Gastrocnemius medialis (tissue), 4 donors: ENCODE measurements around the gene HAGHL. TPM values are rescaled to one million over a fixed set of nuclear protein-coding genes. Genes with fewer than 3 reads are reported as not detected.

Experiments
- ATAC-seq, 2 donors: fragments of 150-250 bp; one replicate each; pipeline ENCODE4 v1.9.1; 2016
- DNase-seq, 2 donors: peaks; one replicate each; pipeline ENCODE4 v3.0.0-alpha.2; 2019
- H3K27ac ChIP-seq, 4 donors: fragments of 200-600 bp; sonication (generic); 1 replicate in 1 of 4; 2 replicates in 3 of 4; pipeline ENCODE4 v1.5.1; 2016 to 2018; ENCODE audit warnings: mild to moderate bottlenecking in 2 of 4, moderate library complexity in 1 of 4
- H3K27me3 ChIP-seq, 3 donors: fragments of 200-600 bp; sonication (generic) in 2 of 3; 1 replicate in 1 of 3; 2 replicates in 2 of 3; pipeline versions ENCODE4 v1.5.1 to v1.6.0; 2016 to 2019; ENCODE audit warnings: mild to moderate bottlenecking in 1 of 3, moderate library complexity in 1 of 3
- H3K36me3 ChIP-seq, 2 donors: fragments of 200-600 bp; sonication (generic) in 1 of 2; one replicate each; pipeline ENCODE4 v1.5.1; 2017 to 2018
- H3K4me1 ChIP-seq, 2 donors: fragments of 200-600 bp; sonication (generic) in 1 of 2; one replicate each; pipeline ENCODE4 v1.5.1; 2016 to 2017; ENCODE audit warnings: mild to moderate bottlenecking in 2 of 2
- H3K4me3 ChIP-seq, 4 donors: fragments of 200-600 bp; sonication (generic) in 3 of 4; 1 replicate in 1 of 4; 2 replicates in 3 of 4; pipeline ENCODE4 v1.5.1; 2016 to 2019; ENCODE audit warnings: mild to moderate bottlenecking in 2 of 4
- H3K9me3 ChIP-seq, 3 donors: fragments of 200-600 bp; sonication (generic) in 2 of 3; 1 replicate in 1 of 3; 2 replicates in 2 of 3; pipeline ENCODE4 v1.5.1; 2016 to 2019
- CTCF ChIP-seq, 5 experiments: fragments of 450-650 bp in 3 of 5; fragments of 200-600 bp in 2 of 5; sonication (generic) in 2 of 5; IDR thresholded peaks in 4 of 5; conservative IDR thresholded peaks in 1 of 5; 1 replicate in 4 of 5; 2 replicates in 1 of 5; pipeline ENCODE4 v1.5.1; 2016 to 2019; ENCODE audit warnings: antibody characterized with exemption in 5 of 5, mild to moderate bottlenecking in 3 of 5, moderate library complexity in 3 of 5
- POLR2A ChIP-seq, 2 donors: fragments of 450-650 bp; IDR thresholded peaks; one replicate each; pipeline ENCODE4 v1.6.1; 2017; ENCODE audit warnings: antibody characterized with exemption in 2 of 2, mild to moderate bottlenecking in 2 of 2, moderate library complexity in 2 of 2
- in situ Hi-C, 4 donors: fragments of 200-750 bp; cut with MboI; loops; one replicate each; pipeline versions ENCODE4 v1.15.0 to v1.8.0; 2017; ENCODE audit warnings: low sequenced_read_pairs in 4 of 4
- intact Hi-C: fragments of 100-400 bp; cut with DNase I; formaldehyde crosslinking; loops from one replicate; pipeline ENCODE4 v1.15.1; 2023; ENCODE audit warnings: low total_unique reads
- total RNA-seq, 4 donors: library from RNA; depleted of rRNA; stranded (reverse); fragments of >200 nt; gene quantifications; one replicate each; pipeline versions ENCODE4 v1.1.0 to v1.2.3, GENCODE V29; 2016

The HAGHL gene
- total RNA-seq, 4 donors from 2014 or later, result 0.27 to 0.42 TPM; not detected in 2

GRCh38 chr16:760065-760464, 33.2 kb downstream of the HAGHL start:
- Histone ChIP-seq H3K4me1 (no peaks in the 10 kb centered on the region), H3K9me3 (no peaks in the 10 kb centered on the region), H3K27ac (no peak overlapping the region), H3K27me3 (peaks cover 0 to 22% (median 15%) of the 10 kb centered on the region in 3 donors), H3K36me3 (no peaks in the 10 kb centered on the region), H3K4me3 (no peak overlapping the region)
- intact Hi-C loops, result no loop called here
- DNase-seq (no peak), ATAC-seq (no peak)
- TF ChIP-seq POLR2A (IDR thresholded peaks at IDR 0.05) (no peak), CTCF (IDR thresholded peaks at IDR 0.05 in 4 of 5, conservative IDR thresholded peaks at IDR 0.05 in 1 of 5) (no peak)
- in situ Hi-C loops, result no loop called here

- ATAC-seq (no peak), DNase-seq (no peak)
- Histone ChIP-seq H3K27ac (no peak within 1 kb of the TSS), H3K9me3 (no peaks in the 10 kb centered on the region), H3K4me1 (no peaks in the 10 kb centered on the region), H3K4me3 (no peak within 1 kb of the TSS), H3K36me3 (no peaks in the 10 kb centered on the region), H3K27me3 (peaks cover 0 to 19% (median 18%) of the 10 kb centered on the region in 3 donors)
- TF ChIP-seq CTCF (IDR thresholded peaks at IDR 0.05 in 4 of 5, conservative IDR thresholded peaks at IDR 0.05 in 1 of 5), result no peak
- TF ChIP-seq POLR2A (IDR thresholded peaks at IDR 0.05), result no peak
- in situ Hi-C loops (no loop called here), intact Hi-C loops (no loop called here)
Observed at GRCh38 chr16:760545-761343, 33.8 kb downstream of the HAGHL start, which contains the start of gene MSLN. TSS of gene MSLN (plus strand) at chr16:760734. CDS start at chr16:762681, 1,947 bp downstream.

DNA sequence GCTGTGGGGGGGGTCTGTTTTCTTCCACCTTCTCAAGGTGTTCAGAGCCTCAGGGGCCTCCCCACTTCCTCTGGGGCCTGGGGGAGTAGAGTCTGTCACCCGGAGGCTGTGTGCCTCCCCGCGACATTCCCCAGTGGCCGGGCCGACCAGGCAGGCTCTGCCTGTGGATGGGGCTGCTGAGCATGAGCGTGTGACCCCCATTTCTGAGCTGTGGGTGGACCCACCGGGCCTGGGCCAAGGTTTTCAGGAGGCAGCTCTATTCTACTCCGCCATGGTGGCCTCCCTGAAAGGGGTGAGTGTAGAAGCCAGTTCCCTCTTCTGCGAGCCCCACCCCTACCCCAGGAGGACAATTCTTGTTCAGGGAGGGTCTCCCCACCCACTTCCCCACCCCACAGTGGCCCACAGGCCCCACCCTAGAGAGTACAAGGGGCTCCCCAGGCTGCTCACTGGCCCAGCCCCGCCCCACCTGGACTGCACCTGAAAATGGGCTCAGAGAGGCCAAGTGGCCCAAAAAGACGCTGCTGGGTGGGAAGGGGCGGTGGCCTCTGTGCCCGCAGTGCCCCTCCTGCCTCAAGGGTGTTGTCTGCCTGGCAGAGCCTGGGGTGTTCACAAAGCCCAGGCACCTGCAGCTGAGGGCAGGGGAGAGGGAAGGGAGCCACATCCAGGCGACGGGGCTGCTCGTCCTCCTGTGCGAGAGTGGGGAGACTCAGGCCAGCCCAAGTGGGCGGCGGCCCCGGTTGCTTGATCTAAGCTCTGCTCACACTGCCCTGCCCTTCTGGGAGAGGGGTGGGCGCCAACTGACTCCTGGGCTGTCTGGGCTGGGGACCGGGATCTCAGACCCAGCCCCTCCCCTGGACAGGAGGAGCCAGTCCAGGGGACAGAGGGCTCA, 35.0 kb downstream of the HAGHL start:
- DNase-seq (no peak), ATAC-seq (no peak)
- in situ Hi-C loops, result no loop called here

More for the DNA sequence above, 35.0 kb downstream of the HAGHL start:
- Histone ChIP-seq H3K27me3 (peaks cover 0 to 19% (median 15%) of the 10 kb centered on the region in 3 donors), H3K9me3 (no peaks in the 10 kb centered on the region), H3K4me3 (no peak overlapping the region), H3K4me1 (no peaks in the 10 kb centered on the region), H3K36me3 (no peaks in the 10 kb centered on the region), H3K27ac (no peak overlapping the region)
- TF ChIP-seq POLR2A (IDR thresholded peaks at IDR 0.05) (no peak), CTCF (IDR thresholded peaks at IDR 0.05 in 4 of 5, conservative IDR thresholded peaks at IDR 0.05 in 1 of 5) (no peak)
- intact Hi-C loops, result no loop called here
